GM19351 (cell line): ENCODE results near the gene ACOT4.
"Not testable (repeated sequence)": the region's sequence is repeated elsewhere in the genome, so short reads cannot be mapped to it uniquely, and the experiment has no call there.

Experiments
- ATAC-seq: cut with Tn5 transposase; IDR thresholded peaks from one replicate; pipeline ENCODE4 v1.9.1; 2021; ENCODE audit warnings: mild to moderate bottlenecking, moderate library complexity; ENCODE audit not compliant: unreplicated experiment

The ACOT4 gene

DNA sequence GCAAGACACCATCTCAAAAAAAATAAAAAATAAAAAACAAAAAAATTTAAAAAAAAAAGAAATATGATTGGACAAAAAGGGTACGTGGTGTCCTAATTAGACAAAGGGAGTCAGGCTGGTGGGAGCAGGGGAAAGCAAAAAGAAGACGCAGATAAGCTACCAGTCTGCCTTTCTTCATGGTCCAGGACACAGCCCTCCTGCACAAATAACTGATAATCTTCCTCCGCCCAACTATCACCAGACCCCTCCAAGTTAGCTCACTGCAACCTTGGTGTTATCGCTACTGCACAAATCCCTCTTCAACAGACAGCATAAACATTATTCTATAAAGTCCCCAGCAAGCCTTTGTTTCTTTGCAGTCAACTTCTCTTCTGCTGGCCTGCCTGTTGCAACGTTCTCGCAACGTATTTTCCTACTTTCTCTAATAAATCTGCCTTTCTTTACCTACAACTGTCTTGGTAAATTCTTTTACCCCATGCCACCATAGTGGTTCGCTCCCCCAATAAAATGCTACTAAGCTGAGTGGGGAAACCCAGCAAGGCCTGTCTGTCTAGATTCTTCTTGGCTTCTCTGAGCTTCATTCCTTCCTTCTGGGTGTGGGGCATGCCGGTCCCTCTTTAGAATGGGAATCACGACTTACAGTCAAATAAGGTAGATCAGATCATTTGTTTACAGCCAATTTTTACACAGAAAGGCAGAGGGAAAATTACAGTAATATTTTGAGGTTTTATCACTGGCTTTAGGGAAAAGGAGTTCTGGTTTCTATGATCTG lies 38.5 kb downstream of the ACOT4 start:
- ATAC-seq: no peak

DNA sequence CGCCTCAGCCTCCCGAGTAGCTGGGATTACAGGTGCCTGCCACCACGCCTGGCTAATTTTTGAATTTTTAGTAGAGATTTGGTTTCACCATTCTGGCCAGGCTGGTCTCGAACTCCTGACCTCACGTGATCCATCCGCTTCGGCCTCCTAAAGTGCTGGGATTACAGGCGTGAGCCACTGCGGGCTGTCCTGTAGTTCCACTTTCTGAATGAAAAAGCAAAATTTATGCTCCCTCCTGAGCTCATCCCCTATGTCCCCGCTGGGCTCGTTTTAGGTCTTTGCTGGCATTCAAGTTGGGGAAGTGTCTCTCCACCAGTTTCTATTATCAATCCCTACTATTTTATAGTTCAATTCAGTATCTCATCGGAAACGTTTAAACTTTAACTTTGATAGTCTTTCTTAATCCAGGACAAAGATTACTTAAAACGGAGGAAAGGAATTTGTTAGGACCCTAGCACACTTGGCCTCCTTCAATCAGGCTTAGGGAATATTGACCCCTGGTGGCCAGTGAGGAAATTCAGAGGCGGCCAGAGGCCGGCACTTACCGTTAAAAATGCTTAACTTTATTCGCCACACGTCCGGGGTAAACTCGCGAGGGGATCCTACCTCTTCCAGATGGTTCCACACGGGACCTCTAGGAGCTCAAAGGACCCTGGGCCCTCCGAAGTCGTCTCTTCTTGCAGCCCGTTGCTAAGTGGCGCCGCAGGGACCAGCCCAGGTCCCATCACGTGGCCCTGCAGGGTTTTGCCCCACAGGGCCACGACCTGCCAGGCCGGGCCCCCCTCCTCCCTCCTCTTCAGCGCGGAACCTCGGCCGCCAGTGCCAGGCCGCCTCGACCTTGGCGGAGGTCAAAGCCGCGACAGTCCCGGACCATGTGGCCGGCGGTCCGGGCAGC lies 41.7 kb downstream of the ACOT4 start:
- ATAC-seq: no peak

DNA sequence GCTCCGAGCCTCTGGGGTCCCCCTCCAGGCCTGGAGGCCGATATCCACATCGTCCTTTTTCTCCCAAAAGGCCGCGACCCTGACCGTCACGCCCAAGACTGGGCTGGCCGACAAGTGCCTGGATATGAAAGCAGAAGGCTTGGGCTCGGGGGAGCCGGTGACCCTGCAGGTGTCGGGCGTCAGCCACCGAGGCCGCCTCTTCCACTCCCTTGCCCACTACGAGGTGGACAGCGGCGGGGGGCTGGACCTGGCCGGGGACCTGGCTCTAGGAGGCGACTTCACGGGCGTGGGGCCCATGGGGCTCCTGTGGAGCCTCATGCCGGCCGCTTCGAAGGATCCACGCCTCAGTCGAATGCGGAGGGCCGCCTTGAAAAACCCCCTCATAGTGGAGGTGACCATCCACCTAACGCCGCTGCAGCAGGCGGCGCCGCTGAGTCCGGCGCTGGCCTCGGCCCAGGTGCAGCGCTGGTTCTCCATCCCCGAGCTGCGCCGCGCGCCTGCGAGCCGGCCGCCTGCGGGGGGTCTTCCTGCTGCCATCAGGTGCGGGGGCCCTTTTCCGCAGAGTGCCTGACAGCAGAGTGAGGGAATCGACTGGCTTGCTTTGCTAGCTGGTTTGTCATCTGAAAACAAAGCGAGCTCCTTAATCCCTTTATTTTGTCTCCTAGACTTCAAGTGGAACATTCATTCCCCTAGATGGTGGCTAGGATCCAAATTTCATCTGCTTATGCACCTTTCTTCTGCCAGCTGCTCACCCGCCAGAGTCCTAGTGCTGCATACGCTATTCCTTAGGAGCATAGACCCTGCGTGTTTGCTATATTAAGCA lies 42.5 kb downstream of the ACOT4 start:
- ATAC-seq: no peak

DNA sequence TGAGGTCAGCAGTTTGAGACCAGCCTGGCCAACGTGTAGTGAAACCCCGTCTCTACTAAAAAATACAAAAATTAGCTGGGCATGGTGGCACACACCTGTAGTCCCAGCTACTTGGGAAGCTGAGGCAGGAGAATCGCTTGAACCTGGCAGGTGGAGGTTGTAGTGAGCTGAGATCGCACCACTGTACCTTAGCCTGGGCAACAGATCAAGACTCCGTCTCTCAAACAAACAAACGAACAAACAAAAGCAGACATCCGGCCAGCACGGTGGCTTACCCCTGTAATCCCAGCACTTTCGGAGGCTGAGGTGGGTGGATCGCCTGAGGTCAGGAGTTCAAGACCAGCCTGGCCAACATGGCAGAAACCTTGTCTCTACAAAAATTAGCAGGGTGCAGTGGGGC lies 44.7 kb downstream of the ACOT4 start:
- not testable (repeated sequence) for ATAC-seq

DNA sequence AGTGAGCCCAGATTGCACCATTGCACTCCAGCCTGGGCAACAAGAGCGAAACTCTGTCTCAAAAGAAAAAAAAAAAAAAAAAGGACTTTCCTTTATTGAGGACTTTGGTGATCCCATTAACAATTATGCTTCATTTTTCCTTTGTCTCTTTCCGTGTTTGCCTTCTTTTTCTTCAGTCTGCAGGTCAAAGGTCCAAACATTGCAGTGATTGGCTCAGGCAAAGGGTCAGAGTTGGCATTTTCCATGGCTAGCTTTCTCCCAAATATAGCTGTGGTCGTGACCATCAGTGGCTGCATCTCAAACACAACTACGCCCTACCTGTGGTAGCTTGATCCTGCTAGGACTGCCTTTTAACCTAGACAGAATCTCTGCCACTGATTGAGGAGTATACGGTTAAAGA lies 46.2 kb downstream of the ACOT4 start:
- no peak for ATAC-seq

DNA sequence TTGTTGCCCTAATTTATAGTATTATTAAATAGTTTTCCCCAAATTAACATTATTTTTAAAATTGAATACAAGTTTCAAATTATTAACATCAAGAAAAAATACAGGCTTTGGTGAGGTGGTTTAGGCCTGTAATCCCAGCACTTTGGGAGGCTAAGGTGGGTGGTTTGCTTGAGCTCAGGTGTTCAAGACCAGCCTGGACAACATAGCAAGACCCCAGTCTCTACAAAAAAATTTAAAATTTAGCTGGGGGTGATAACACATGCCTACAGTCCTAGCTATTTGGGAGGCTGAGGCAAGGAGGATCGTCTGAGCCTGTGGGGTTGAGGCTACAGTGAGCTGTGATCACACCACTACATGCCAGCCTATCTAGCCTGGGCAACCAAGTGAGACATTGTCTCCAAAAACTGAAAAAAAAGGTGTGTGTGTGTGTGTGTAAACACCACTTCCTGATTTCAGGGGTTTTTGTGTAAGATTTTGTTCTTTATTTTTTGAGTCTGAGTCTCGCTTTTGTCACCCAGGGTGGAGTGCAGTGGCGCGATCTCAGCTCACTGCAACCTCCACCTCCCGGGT lies 49.2 kb downstream of the ACOT4 start:
- ATAC-seq: no peak

DNA sequence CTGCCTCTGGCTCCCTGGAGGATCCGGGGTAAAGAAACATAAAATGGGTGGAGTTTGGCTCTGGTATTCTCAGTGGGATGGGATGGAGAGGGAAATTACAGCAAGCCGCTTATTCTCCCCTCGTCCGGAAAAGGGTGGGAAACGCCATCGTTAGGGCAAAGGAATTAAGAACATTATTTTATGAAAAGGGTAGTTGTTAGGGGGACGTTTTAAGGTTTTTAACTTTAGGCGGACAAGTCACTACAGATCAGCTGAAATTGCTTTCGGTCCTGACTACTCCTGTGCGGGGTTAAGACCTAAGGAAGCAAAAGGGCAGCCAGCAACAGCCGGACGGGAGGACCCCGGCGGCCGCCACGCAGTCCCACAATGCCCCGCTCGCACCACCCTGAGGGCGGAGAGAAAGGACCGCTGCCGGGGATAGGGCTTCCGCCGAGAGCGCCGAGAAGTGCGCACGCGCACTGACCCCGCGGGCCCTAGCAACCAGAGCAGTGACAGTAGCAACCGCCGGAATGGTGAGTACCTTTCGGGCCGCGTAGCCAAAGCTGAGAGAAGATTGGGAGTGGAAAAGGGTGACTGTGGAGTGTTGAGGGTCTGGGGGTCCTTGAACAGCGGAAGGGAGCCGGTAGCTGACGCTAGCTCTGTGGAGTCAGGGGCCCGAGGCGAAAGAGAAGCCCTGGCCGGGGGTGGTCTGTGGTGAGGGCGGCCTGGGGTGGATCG lies 53.0 kb downstream of the ACOT4 start, which contains the start of gene DNAL1:
TSS of gene DNAL1 (plus strand) at position 456 of the 717 bp plus-strand sequence. CDS start at position 510, 54 bp downstream.
- ATAC-seq: peak; percentile 99

DNA sequence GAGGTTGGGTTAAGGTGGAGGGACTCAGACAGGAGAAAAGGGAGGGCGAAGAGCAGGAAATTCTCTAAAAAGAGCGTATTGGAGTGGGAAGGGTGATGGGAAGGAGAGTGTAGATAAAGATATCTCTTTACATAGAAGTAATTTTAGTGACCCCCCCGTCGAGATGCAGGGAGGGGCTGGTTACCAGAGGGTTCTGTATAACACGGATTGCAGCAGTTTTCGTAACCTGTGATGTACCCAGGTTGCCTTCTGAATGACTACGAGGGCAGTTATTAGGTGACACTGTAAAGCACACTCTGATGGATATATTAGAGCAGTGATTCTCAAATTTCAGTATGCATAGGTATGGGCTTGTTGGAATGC lies 53.6 kb downstream of the ACOT4 start:
- ATAC-seq: no peak
